AG08395 (cell line): ENCODE results near the gene PRKAR2B.

Experiments used
- DNase-seq: peaks from one replicate; pipeline ENCODE4 v3.0.0; 2012; ENCODE audit warnings: mixed read lengths, low spot score

The PRKAR2B gene

GRCh38 chr7:107186240-107186639 is 141.7 kb downstream of the PRKAR2B start:
- DNase-seq, result no peak

- DNase-seq, result no peak
These were observed 143.3 kb downstream of the PRKAR2B start for GRCh38 chr7:107187774-107188173.

GRCh38 chr7:107190090-107190489 is 145.6 kb downstream of the PRKAR2B start:
- no peak for DNase-seq

- DNase-seq, result no peak
These were observed 149.5 kb downstream of the PRKAR2B start for GRCh38 chr7:107194052-107194451.

- DNase-seq, result no peak
These were observed 152.5 kb downstream of the PRKAR2B start for GRCh38 chr7:107196834-107197610.

GRCh38 chr7:107201795-107202450 is 157.4 kb downstream of the PRKAR2B start:
- DNase-seq, result peak; percentile 25

GRCh38 chr7:107203607-107204006 is 159.1 kb downstream of the PRKAR2B start:
- no peak for DNase-seq

GRCh38 chr7:107206136-107206535 is 161.6 kb downstream of the PRKAR2B start:
- no peak for DNase-seq

GRCh38 chr7:107206706-107207105 is 162.2 kb downstream of the PRKAR2B start:
- DNase-seq, result no peak

- no peak for DNase-seq
These were observed 163.0 kb downstream of the PRKAR2B start for GRCh38 chr7:107207459-107207858.

- DNase-seq, result peak; percentile 22
These were observed 163.6 kb downstream of the PRKAR2B start for GRCh38 chr7:107208024-107208521.

- no peak for DNase-seq
These were observed 164.1 kb downstream of the PRKAR2B start for GRCh38 chr7:107208563-107208962.

- no peak for DNase-seq
These were observed 165.1 kb downstream of the PRKAR2B start for GRCh38 chr7:107209565-107209964.

- no peak for DNase-seq
These were observed 165.9 kb downstream of the PRKAR2B start for GRCh38 chr7:107210400-107210799.
